Measurements from ENCODE around the gene INPP4B.

GRCh38 chr4:142081025-142081424, 765.1 kb downstream of the INPP4B start:
- TF ChIP-seq CTCF (IDR thresholded peaks at IDR 0.05; ENCODE audit: low read length) = no peak
- no peak for TF ChIP-seq EZH2 (IDR thresholded peaks at IDR 0.05; ENCODE audit: borderline replicate concordance, low read length)
